ENCODE measurements around the gene ARID1B. TPM values are rescaled to one million over a fixed set of nuclear protein-coding genes. Genes with fewer than 3 reads are reported as not detected.

ARID1B gene
- polyA plus RNA-seq, 1 donor = 66.0 TPM

DNA sequence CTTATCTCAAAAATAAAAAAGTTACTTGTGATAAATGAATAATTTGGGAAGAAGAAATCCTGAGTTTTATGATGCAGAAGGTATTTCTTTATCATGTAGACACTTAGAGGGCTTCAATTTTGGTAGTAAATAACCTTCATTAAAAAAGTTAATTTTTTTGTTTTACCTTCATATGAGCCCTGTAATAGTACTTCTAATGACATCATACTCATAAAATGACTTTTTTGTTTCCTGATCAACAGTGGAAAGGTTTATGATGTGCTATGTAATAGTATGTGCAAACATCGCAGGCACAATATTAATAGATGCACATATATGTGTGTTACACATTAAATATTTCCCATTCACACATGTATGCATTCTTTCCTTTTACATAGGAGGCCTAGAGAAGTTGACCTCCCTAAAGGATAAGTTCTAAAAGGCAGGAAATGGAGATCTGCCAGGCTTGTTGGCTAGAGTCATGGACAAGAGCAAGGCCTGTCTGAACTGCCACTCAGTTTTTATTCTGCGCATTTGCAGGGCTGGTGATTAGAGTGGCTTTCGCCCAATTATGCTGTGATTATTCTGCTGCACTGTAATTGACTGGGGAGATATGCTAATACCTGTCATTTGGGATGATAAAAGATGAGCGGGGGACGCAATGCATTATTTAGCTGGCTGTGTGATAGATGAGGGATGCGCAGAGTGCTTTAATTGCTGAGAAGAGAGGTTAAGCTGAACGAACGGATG, 273.5 kb downstream of the ARID1B start:
- DNase-seq (ENCODE audit: low read depth) = no peak

- no peak for DNase-seq (ENCODE audit: low read depth)
These were observed 277.4 kb downstream of the ARID1B start for GRCh38 chr6:157054531-157054979.

DNA sequence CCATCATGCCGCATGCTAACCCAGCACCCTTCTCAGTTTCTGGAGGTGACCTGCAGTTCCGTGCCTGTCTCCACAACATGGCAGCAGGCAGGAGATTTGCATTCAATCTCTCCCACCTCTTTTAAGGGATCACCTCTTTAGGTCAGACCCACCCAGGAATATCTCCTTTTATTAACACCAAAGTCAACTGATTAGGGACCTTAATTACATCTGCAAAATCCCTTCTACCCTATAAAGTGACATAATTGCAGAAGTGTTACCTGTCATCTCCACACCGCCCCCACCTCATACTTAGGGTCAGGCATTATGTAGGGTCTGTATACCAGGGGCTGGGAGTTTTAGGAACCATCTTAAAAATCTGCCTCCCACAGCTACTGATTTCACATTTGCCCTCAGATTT, 278.7 kb downstream of the ARID1B start:
- no peak for DNase-seq (ENCODE audit: low read depth)

GRCh38 chr6:157056275-157056674, 279.1 kb downstream of the ARID1B start:
- no peak for DNase-seq (ENCODE audit: low read depth)

- no peak for DNase-seq (ENCODE audit: low read depth)
These were observed 281.4 kb downstream of the ARID1B start for GRCh38 chr6:157058574-157058973.

DNA sequence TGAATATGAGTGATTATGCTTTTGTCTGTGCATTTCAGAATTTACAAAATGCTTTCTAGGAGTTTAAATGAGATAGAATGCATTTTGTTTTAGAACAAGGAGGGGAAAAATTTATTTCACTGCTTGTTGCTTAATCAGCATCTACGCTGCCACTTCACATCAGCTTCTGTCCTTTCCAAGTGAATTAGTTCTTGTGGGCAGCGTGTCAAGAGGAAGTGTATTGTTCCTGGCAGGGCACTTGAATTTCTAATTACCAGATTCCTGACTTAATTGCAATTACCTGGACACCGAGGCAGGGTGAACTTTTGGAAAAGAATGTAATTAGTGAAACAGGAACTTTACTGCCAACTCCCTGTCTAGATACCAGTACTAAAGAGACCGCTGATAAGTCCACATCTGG, 282.6 kb downstream of the ARID1B start:
- no peak for DNase-seq (ENCODE audit: low read depth)

DNA sequence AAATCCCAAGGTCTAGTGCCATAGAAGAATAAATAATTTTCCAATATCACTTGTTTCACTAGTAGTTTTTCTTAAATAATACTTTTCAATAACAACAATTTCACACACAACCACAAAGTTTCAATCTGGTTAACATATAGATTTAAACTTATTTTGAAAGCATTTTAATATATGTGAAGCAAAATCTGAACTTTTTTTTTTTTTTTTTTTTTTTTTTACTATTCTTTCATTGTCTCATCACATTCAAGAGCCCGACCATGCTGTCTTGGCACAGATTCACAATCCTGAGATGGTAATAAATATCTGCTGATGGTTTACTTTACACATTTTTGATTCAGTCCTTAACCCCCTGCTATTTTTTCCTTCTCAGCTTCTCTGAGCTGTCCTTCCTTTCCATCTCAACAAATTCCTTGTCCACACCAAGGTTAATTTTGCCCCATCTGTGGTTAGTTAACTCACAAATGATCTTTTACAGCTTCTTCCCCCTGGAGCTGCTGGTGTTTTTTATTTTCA, 283.3 kb downstream of the ARID1B start:
- DNase-seq (ENCODE audit: low read depth) = no peak

- no peak for DNase-seq (ENCODE audit: low read depth)
These were observed 284.8 kb downstream of the ARID1B start for GRCh38 chr6:157061770-157062594.

- DNase-seq (ENCODE audit: low read depth) = no peak
These were observed 286.2 kb downstream of the ARID1B start for GRCh38 chr6:157063176-157063905.

GRCh38 chr6:157063923-157064322, 286.7 kb downstream of the ARID1B start:
- no peak for DNase-seq (ENCODE audit: low read depth)

DNA sequence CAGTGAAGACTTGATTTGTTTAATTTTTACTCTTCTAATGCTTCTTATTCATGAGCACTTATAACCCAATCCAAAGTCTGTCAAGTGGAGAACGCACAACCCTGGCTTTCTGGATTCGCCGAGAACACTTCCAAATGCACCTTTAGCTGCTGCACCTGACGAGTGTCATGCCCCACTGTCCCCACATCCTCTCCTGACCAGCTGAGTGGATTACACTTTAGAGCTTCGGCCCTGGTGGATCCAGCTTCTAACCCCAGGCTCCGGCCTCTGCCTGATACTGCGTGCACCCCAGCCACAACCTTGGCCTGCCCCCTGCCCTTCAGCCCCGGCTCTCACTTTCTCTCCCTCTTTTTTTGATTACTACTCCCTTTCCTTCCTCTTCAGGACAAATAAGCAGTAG, 287.3 kb downstream of the ARID1B start:
- no peak for DNase-seq (ENCODE audit: low read depth)

DNA sequence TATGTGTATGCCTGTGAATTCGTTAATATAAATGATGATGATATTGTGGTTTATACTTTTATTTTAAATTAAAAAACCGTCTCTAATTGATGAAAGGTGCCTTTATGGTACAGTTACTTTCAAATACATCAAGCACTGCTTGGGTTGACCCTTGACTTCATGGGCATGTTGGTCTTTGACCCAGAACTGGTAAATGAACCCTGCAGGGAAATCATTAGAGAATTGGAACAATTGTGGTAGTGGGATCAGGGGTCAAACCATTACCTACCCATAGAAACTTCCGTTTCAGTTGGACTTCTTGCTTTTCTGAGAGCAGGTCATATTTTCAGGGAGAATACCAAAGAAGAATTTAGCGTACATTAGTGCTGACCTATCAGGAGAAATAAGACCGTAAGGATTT, 288.2 kb downstream of the ARID1B start:
- DNase-seq (ENCODE audit: low read depth) = no peak

- DNase-seq (ENCODE audit: low read depth) = no peak
These were observed 289.8 kb downstream of the ARID1B start for GRCh38 chr6:157066781-157067491.

DNA sequence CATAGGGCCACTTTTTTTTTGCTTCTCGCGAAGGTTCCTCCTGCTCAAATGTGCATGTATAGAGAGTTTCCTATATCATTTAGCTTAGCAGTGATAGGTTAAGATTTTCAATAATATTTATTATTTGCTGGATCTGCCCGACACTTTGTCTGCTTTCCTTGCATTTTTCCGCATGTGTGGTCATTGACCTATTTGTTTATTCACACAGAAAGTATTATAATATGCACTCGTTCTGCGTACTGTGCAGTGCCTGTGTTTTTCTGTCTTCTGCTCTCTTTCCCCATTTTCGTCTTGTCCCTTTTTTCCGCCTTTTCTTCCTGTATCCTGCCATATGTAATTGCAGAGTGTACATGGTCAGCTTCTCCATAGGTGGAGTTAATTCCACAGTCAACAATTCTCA, 290.3 kb downstream of the ARID1B start:
- DNase-seq (ENCODE audit: low read depth) = no peak

- DNase-seq (ENCODE audit: low read depth) = no peak
These were observed 291.6 kb downstream of the ARID1B start for GRCh38 chr6:157068691-157069324.

- DNase-seq (ENCODE audit: low read depth) = no peak
These were observed 292.4 kb downstream of the ARID1B start for GRCh38 chr6:157069585-157069984.

GRCh38 chr6:157070403-157071107, 293.4 kb downstream of the ARID1B start:
- DNase-seq (ENCODE audit: low read depth) = no peak

DNA sequence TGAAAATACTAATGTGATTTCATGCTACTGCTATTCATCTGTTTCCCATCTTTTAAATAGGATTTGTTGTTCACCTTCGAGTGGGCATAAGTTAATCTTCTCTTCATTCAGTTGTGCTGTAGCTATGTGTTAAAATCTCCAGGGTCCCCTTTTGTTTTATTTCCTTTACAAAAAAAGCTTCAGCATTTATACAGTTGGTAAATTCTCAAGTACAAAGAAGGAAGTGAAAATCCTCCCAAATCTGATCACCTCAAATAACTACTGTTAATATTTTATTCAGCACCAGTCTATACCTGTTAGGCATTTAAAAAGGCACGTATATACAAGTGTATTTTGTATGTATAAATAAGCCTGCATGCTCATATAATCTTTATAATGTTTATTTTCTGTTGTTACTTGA, 294.9 kb downstream of the ARID1B start:
- no peak for DNase-seq (ENCODE audit: low read depth)

DNA sequence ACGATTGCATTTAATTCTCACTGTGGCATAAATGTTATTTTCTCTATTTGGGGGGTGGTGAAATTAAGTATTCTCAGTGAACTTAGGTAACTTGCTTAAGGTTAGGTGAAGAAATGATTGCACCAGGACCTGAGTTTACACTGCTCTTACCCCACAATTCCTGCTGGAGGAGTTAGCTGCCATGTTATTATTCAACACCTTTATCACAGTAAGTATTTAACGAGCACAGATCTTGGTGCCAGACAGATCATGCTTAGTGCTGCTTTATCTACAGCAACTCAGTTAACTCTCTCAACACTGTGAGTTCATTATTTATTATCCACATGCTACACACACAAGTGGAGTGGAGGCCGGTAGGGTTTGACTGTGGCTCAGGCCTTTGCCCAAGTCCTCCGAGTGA, 296.4 kb downstream of the ARID1B start:
- no peak for DNase-seq (ENCODE audit: low read depth)

GRCh38 chr6:157074969-157075368, 297.8 kb downstream of the ARID1B start:
- no peak for DNase-seq (ENCODE audit: low read depth)

Data from forelimb muscle (tissue), 1 donor.